GM10248 (cell line): Measurements from ENCODE around the gene TSPAN5.

Experiments
- CTCF ChIA-PET: fragments of 300-600 bp; sonication (Branson Sonifier 250); formaldehyde crosslinking; extraction: SDS; loops from one replicate; lab custom pipeline; 2021; ENCODE audit warnings: antibody characterized with exemption; lab: Yijun Ruan, JAX
- POLR2A ChIA-PET: fragments of 350-650 bp; sonication (Branson Sonifier 250); formaldehyde crosslinking; extraction: SDS; loops from one replicate; lab custom pipeline; 2020; ENCODE audit warnings: antibody characterized with exemption; lab: Yijun Ruan, JAX
- DNase-seq: peaks from one replicate; pipeline ENCODE4 v3.0.0; 2012; ENCODE audit errors: extremely low spot score
- CTCF ChIP-seq: IDR thresholded peaks from 2 replicates; pipeline ENCODE4 v1.5.1; 2012; ENCODE audit warnings: mild to moderate bottlenecking, low read depth; ENCODE audit errors: extremely low read depth, missing control alignments, control extremely low read depth

The TSPAN5 gene

DNA sequence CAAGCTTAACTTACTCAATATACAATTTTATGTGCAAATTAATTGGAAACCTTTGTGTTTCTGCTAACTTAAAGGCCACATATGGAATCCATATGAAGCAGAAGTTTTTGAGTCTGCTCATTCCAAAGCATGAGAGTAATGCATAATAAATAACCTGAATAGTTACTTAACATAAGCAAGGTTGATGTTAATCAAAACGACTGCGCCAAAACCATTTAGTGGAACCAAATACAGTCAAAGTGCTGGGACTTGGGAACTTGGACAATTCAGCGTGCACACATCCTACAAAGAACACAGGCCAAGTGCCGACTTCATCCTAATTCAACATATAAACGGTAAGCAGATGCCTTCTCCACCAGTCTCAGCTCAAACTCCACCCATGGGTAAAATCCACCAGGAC lies 17.0 kb downstream of the TSPAN5 start:
- POLR2A ChIA-PET, result no interaction called here
- CTCF ChIA-PET, result interaction anchor here (0.8 to 1.2 kb wide), 4 partner anchors 13 to 415 kb away, joined by 3 to 4 read pairs (median 3); no protein-coding TSS in a partner anchor

GRCh38 chr4:98639523-98639922 lies 18.9 kb downstream of the TSPAN5 start:
- CTCF ChIA-PET, result interaction anchor here (0.8 to 1.1 kb wide), 2 partner anchors 10 to 24 kb away, joined by 3 to 4 read pairs; no protein-coding TSS in a partner anchor
- no peak for DNase-seq
- no peak for TF ChIP-seq CTCF
- POLR2A ChIA-PET, result no interaction called here

More for the DNA sequence above, 17.0 kb downstream of the TSPAN5 start:
- DNase-seq, result no peak
- TF ChIP-seq CTCF, result no peak

- POLR2A ChIA-PET, result no interaction called here
- CTCF ChIA-PET, result interaction anchor here (1.1 kb wide), 2 partner anchors 8 to 10 kb away, joined by 3 to 4 read pairs; no protein-coding TSS in a partner anchor
- no peak for DNase-seq
- no peak for TF ChIP-seq CTCF
Measured at GRCh38 chr4:98639108-98639507, 19.3 kb downstream of the TSPAN5 start.

GRCh38 chr4:98638661-98639060 lies 19.8 kb downstream of the TSPAN5 start:
- DNase-seq, result no peak
- CTCF ChIA-PET, result interaction anchor here (1.1 kb wide), 1 partner anchor 9 kb away, joined by 3 read pairs; no protein-coding TSS in a partner anchor
- POLR2A ChIA-PET, result no interaction called here
- TF ChIP-seq CTCF, result no peak

DNA sequence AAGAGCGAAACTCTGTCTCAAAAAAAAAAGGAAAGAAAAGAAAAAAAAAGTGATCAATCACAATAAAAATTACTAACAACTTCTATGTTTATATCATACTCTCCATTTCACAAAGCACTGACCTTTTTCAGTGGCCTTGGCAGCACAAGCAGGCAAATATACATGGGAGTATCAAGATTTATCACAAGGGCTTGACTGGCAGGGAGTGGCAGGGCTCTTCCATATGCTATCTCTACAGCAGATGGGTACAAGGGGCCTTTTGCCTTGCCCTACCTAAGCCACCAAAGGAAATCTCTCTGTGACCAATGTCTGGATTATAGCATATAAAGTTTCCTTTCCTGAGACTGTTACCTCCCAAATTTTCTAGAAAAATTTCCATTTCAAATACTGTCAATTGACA lies 24.4 kb downstream of the TSPAN5 start:
- no peak for DNase-seq
- ChIA-PET POLR2A (no interaction called here), CTCF (no interaction called here)
- no peak for TF ChIP-seq CTCF

DNA sequence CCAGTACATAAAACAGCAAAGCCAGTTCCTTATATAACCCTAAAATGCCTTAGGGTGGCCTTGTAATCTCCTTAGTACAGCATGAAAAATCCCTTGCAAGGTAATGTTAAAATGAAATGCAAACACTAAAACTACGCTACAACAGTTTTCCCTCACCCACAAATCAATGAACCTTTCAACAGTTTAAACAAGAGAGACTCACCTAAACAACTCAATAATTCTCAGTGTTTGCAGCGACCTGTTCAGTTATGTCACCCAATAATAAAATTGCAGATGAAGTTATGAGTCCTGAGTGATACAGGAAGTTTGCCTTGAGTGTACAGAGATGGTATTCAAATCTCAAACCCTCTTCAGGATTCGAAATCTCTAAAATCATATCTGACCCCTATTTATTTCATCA lies 25.3 kb downstream of the TSPAN5 start:
- DNase-seq, result no peak
- ChIA-PET CTCF (no interaction called here), POLR2A (no interaction called here)
- TF ChIP-seq CTCF, result no peak
